GM20000 (cell line): ENCODE data around the gene CAMK2G.
"Not testable (repeated sequence)": the region's sequence is repeated elsewhere in the genome, so short reads cannot be mapped to it uniquely, and the experiment has no call there.

Experiments
- DNase-seq: peaks from one replicate; pipeline ENCODE4 v3.0.0; 2012; ENCODE audit warnings: low spot score
- CTCF ChIP-seq: IDR thresholded peaks from 2 replicates; pipeline ENCODE4 v1.5.1; 2012; ENCODE audit warnings: mild to moderate bottlenecking, control low read depth; ENCODE audit errors: extremely low read depth, missing control alignments

The CAMK2G gene

GRCh38 chr10:73900064-73900463 lies 25.7 kb upstream of the CAMK2G start:
- TF ChIP-seq CTCF, result no peak
- DNase-seq, result no peak

GRCh38 chr10:73899423-73899822 lies 25.1 kb upstream of the CAMK2G start:
- no peak for TF ChIP-seq CTCF

GRCh38 chr10:73898730-73899410 lies 24.5 kb upstream of the CAMK2G start:
- TF ChIP-seq CTCF, result no peak
- DNase-seq, result no peak

More at GRCh38 chr10:73899423-73899822, 25.1 kb upstream of the CAMK2G start:
- no peak for DNase-seq

- DNase-seq, result no peak
- no peak for TF ChIP-seq CTCF
Observed at GRCh38 chr10:73897693-73898092, 23.3 kb upstream of the CAMK2G start.

- DNase-seq, result not testable (repeated sequence)
Observed at GRCh38 chr10:73895381-73895780, 21.0 kb upstream of the CAMK2G start.

- no peak for TF ChIP-seq CTCF
- DNase-seq, result no peak
Observed at GRCh38 chr10:73894245-73894971, 20.1 kb upstream of the CAMK2G start.

- DNase-seq, result no peak
Observed at GRCh38 chr10:73893426-73893825, 19.1 kb upstream of the CAMK2G start.

More at GRCh38 chr10:73893426-73893825, 19.1 kb upstream of the CAMK2G start:
- TF ChIP-seq CTCF, result no peak
